OCI-LY3 (cell line): ENCODE data around the gene TECPR2.

Experiments used
- CTCF ChIP-seq: fragments of 200-600, 300-600 bp; sonication (generic); IDR thresholded peaks from 2 replicates; pipeline ENCODE4 v1.5.1; 2014; ENCODE audit warnings: antibody characterized with exemption, low read length, low read depth
- EZH2phosphoT487 ChIP-seq: fragments of 200-600 bp; shearing (Covaris generic); IDR thresholded peaks from 2 replicates; pipeline ENCODE4 v1.6.1; 2018; ENCODE audit warnings: antibody characterized with exemption, mixed run types, low read depth

- no peak for TF ChIP-seq CTCF
- TF ChIP-seq EZH2phosphoT487: no peak
Observed at GRCh38 chr14:102375119-102375518, 12.4 kb downstream of the TECPR2 start.
